A549 (cell line): ENCODE results near the gene PRKG1.
A peak's percentile ranks its signal among the peaks of the same experiment; 100 is the strongest.

Experiments used
- CTCF ChIP-seq: fragments of >200 bp; sonication (Bioruptor Twin); formaldehyde crosslinking; IDR thresholded peaks from 3 replicates; pipeline ENCODE4 v1.5.1; 2016
- MAZ ChIP-seq: fragments of 150-350 bp; IDR thresholded peaks from 2 replicates; pipeline ENCODE4 v1.6.1; 2014; ENCODE audit warnings: antibody characterized with exemption, low read depth, low read length, borderline replicate concordance
- MYC ChIP-seq: IDR thresholded peaks from 2 replicates; pipeline ENCODE4 v1.6.1; 2012; ENCODE audit warnings: mild to moderate bottlenecking, inconsistent platforms, low read length, improper control_type of control experiment, borderline replicate concordance
- POLR2A ChIP-seq: IDR thresholded peaks from 2 replicates; pipeline ENCODE4 v1.6.1; 2012; ENCODE audit warnings: mild to moderate bottlenecking, low read length
- RAD21 ChIP-seq, 2 experiments: fragments of >200 bp in 1 of 2; sonication (Bioruptor Twin) in 1 of 2; formaldehyde crosslinking in 1 of 2; IDR thresholded peaks in 1 of 2; conservative IDR thresholded peaks in 1 of 2; 2 replicates in 1 of 2; 3 replicates in 1 of 2; pipeline ENCODE4 v1.6.1; 2012 to 2018; ENCODE audit warnings: inconsistent platforms in 1 of 2

- TF ChIP-seq RAD21 (conservative IDR thresholded peaks at IDR 0.05 in 1 of 2, IDR thresholded peaks at IDR 0.05 in 1 of 2), result peak; percentile 47 to 54; a peak in 4 of 5 replicates
- no peak for TF ChIP-seq MAZ
- TF ChIP-seq CTCF, result peak; percentile 42; the same call in 2 of the 3 replicates
- TF ChIP-seq MYC, result no peak
- TF ChIP-seq POLR2A, result no peak
Measured at GRCh38 chr10:52004342-52004949, 930.2 kb downstream of the PRKG1 start.
